IMR-90 (cell line): Measurements from ENCODE around the gene QDPR.

Experiments
- POLR2A ChIP-seq: IDR thresholded peaks from 2 replicates; pipeline ENCODE4 v1.6.1; 2012; ENCODE audit warnings: mild to moderate bottlenecking, low read depth, low read length
- RFX5 ChIP-seq: IDR thresholded peaks from 2 replicates; pipeline ENCODE4 v1.8.0; 2012; ENCODE audit warnings: low read depth, mild to moderate bottlenecking, low read length, moderate library complexity
- TF ChIP-seq, protein P1 (sequence below): conservative IDR thresholded peaks from 2 replicates; pipeline ENCODE4 v1.5.1; 2012; ENCODE audit warnings: mild to moderate bottlenecking, low read depth, low read length, improper control_type of control experiment

DNA sequence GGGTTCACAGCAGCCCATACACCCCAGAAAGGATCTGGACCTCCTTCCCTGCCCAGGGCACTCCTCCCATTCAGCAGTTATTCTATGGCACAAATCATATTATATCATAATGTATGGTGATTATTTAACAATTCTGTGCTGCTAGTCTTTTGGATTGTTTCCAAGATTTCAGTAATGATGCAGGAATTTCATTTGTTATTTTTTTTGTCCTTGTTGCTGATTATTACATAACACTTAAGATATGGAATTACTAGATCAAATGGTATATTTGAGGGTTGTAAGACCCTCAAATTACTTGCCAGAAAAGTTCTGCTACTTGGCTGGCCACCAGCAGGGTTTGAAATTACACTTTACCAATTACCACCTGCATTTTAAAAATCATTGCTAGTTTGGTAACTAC, 36.4 kb downstream of the QDPR start:
- TF ChIP-seq, protein P1, sequence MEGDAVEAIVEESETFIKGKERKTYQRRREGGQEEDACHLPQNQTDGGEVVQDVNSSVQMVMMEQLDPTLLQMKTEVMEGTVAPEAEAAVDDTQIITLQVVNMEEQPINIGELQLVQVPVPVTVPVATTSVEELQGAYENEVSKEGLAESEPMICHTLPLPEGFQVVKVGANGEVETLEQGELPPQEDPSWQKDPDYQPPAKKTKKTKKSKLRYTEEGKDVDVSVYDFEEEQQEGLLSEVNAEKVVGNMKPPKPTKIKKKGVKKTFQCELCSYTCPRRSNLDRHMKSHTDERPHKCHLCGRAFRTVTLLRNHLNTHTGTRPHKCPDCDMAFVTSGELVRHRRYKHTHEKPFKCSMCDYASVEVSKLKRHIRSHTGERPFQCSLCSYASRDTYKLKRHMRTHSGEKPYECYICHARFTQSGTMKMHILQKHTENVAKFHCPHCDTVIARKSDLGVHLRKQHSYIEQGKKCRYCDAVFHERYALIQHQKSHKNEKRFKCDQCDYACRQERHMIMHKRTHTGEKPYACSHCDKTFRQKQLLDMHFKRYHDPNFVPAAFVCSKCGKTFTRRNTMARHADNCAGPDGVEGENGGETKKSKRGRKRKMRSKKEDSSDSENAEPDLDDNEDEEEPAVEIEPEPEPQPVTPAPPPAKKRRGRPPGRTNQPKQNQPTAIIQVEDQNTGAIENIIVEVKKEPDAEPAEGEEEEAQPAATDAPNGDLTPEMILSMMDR: no peak
- no peak for TF ChIP-seq POLR2A
- no peak for TF ChIP-seq RFX5
